Prostate gland (tissue), 2 donors: Measurements from ENCODE around the gene STK38L.

ENCODE experiments used
- POLR2A ChIP-seq: fragments of 450-650 bp; IDR thresholded peaks from one replicate; pipeline ENCODE4 v1.6.1; 2016; ENCODE audit warnings: antibody characterized with exemption, mild to moderate bottlenecking
- TF ChIP-seq, protein P1 (sequence below), 4 experiments: fragments of 200-600 bp in 2 of 4; fragments of 450-650 bp in 2 of 4; sonication (generic) in 2 of 4; IDR thresholded peaks; 1 replicate in 3 of 4; 2 replicates in 1 of 4; pipeline ENCODE4 v1.5.1; 2016 to 2019; ENCODE audit warnings: antibody characterized with exemption in 4 of 4, mild to moderate bottlenecking in 2 of 4, moderate library complexity in 2 of 4

DNA sequence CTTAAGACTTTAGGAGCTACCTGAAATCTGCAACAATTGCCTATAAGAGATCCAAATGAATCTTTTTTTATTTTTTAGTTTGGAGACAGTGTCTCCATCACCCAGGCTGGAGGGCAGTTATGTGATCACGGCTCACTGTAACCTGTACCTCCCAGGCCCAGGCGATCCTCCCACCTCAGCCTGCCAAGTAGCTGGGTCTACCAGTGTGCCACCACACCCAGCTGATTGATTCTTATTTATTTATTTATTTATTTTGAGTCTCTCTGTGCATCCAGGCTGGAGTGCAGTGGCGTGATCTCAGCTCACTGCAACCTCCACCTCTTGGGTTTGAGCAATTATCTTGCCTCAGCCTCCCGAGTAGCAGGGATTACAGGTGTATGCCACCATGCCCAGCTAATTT is 26.1 kb downstream of the STK38L start:
- TF ChIP-seq, protein P1, sequence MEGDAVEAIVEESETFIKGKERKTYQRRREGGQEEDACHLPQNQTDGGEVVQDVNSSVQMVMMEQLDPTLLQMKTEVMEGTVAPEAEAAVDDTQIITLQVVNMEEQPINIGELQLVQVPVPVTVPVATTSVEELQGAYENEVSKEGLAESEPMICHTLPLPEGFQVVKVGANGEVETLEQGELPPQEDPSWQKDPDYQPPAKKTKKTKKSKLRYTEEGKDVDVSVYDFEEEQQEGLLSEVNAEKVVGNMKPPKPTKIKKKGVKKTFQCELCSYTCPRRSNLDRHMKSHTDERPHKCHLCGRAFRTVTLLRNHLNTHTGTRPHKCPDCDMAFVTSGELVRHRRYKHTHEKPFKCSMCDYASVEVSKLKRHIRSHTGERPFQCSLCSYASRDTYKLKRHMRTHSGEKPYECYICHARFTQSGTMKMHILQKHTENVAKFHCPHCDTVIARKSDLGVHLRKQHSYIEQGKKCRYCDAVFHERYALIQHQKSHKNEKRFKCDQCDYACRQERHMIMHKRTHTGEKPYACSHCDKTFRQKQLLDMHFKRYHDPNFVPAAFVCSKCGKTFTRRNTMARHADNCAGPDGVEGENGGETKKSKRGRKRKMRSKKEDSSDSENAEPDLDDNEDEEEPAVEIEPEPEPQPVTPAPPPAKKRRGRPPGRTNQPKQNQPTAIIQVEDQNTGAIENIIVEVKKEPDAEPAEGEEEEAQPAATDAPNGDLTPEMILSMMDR (IDR thresholded peaks at IDR 0.05): no peak
- TF ChIP-seq POLR2A: no peak
